Fibroblast of mammary gland (primary cell): ENCODE measurements around the gene CASS4.

ENCODE experiments used
- DNase-seq: peaks from one replicate; pipeline ENCODE4 v3.0.0-alpha.2; 2010; ENCODE audit warnings: low read depth
- H3K4me3 ChIP-seq: 2 replicates; pipeline ENCODE4 v1.5.1; 2011; ENCODE audit warnings: low read depth, mild to moderate bottlenecking, low read length, moderate library complexity; ENCODE audit not compliant: control insufficient read depth
- CTCF ChIP-seq: conservative IDR thresholded peaks from 2 replicates; pipeline ENCODE4 v1.5.1; 2011; ENCODE audit warnings: low read depth, low read length, inconsistent platforms; ENCODE audit not compliant: control insufficient read depth, insufficient read depth

Gene CASS4

GRCh38 chr20:56372850-56373249, 39.2 kb upstream of the CASS4 start:
- DNase-seq: no peak
- no peak overlapping the region for H3K4me3 ChIP-seq
- TF ChIP-seq CTCF: no peak

GRCh38 chr20:56373942-56374341, 38.1 kb upstream of the CASS4 start:
- DNase-seq: peak; percentile 96
- TF ChIP-seq CTCF: no peak

GRCh38 chr20:56376331-56376730, 35.7 kb upstream of the CASS4 start:
- no peak for DNase-seq
- no peak for TF ChIP-seq CTCF
- no peak overlapping the region for H3K4me3 ChIP-seq

More at GRCh38 chr20:56373942-56374341, 38.1 kb upstream of the CASS4 start:
- no peak overlapping the region for H3K4me3 ChIP-seq

- H3K4me3 ChIP-seq: no peak overlapping the region
- no peak for DNase-seq
- TF ChIP-seq CTCF: no peak
Observed at GRCh38 chr20:56378386-56378785, 33.7 kb upstream of the CASS4 start.

GRCh38 chr20:56380375-56380774, 31.7 kb upstream of the CASS4 start:
- DNase-seq: no peak
- H3K4me3 ChIP-seq: no peak overlapping the region
- TF ChIP-seq CTCF: no peak

- no peak for TF ChIP-seq CTCF
- no peak for DNase-seq
- H3K4me3 ChIP-seq: no peak overlapping the region
Observed at GRCh38 chr20:56381501-56381900, 30.6 kb upstream of the CASS4 start.

- no peak for DNase-seq
- no peak for TF ChIP-seq CTCF
- H3K4me3 ChIP-seq: no peak overlapping the region
Observed at GRCh38 chr20:56382696-56383095, 29.4 kb upstream of the CASS4 start.
